Activated naive CD4-positive, alpha-beta T cell treated with anti-CD3 and anti-CD28 coated beads, Interleukin-2, amount 50 U/mL, for 24 hours (primary cell): ENCODE results near the gene CHRNE.
A peak's percentile ranks its signal among the peaks of the same experiment; 100 is the strongest.

Experiments
- H3K27ac Mint-ChIP-seq: one replicate; pipeline ENCODE4 v1.8.0; 2021; ENCODE audit warnings: mild to moderate bottlenecking, mixed read lengths
- H3K27me3 Mint-ChIP-seq: one replicate; pipeline ENCODE4 v1.8.0; 2021; ENCODE audit warnings: mixed read lengths
- H3K36me3 Mint-ChIP-seq: one replicate; pipeline ENCODE4 v1.8.0; 2021; ENCODE audit warnings: mixed read lengths
- H3K4me1 Mint-ChIP-seq: one replicate; pipeline ENCODE4 v1.8.0; 2021; ENCODE audit warnings: mixed read lengths
- H3K4me3 Mint-ChIP-seq: one replicate; pipeline ENCODE4 v1.8.0; 2021; ENCODE audit warnings: mild to moderate bottlenecking, mixed read lengths
- H3K9me3 Mint-ChIP-seq: one replicate; pipeline ENCODE4 v1.8.0; 2021; ENCODE audit warnings: mixed read lengths

CHRNE gene

GRCh38 chr17:4944163-4944553 lies 41.3 kb upstream of the CHRNE start:
- Mint-ChIP-seq H3K36me3 (peaks cover 33% of the 10 kb centered on the region), H3K4me1 (peaks cover 50% of the 10 kb centered on the region), H3K4me3 (peak overlapping the region; percentile 100), H3K27me3 (no peaks in the 10 kb centered on the region), H3K9me3 (no peaks in the 10 kb centered on the region), H3K27ac (peak overlapping the region; percentile 96)

GRCh38 chr17:4942760-4943508 lies 40.0 kb upstream of the CHRNE start:
- Mint-ChIP-seq H3K36me3 (peaks cover 33% of the 10 kb centered on the region), H3K27ac (peak overlapping the region; percentile 84), H3K4me1 (peaks cover 60% of the 10 kb centered on the region), H3K4me3 (peak overlapping the region; percentile 100), H3K27me3 (no peaks in the 10 kb centered on the region), H3K9me3 (no peaks in the 10 kb centered on the region)

GRCh38 chr17:4941319-4941610 lies 38.4 kb upstream of the CHRNE start:
- H3K27ac Mint-ChIP-seq, result peak overlapping the region; percentile 99
- H3K4me1 Mint-ChIP-seq, result peaks cover 68% of the 10 kb centered on the region
- H3K36me3 Mint-ChIP-seq, result peaks cover 24% of the 10 kb centered on the region
- H3K9me3 Mint-ChIP-seq, result no peaks in the 10 kb centered on the region
- H3K4me3 Mint-ChIP-seq, result peak overlapping the region; percentile 94
- H3K27me3 Mint-ChIP-seq, result no peaks in the 10 kb centered on the region

DNA sequence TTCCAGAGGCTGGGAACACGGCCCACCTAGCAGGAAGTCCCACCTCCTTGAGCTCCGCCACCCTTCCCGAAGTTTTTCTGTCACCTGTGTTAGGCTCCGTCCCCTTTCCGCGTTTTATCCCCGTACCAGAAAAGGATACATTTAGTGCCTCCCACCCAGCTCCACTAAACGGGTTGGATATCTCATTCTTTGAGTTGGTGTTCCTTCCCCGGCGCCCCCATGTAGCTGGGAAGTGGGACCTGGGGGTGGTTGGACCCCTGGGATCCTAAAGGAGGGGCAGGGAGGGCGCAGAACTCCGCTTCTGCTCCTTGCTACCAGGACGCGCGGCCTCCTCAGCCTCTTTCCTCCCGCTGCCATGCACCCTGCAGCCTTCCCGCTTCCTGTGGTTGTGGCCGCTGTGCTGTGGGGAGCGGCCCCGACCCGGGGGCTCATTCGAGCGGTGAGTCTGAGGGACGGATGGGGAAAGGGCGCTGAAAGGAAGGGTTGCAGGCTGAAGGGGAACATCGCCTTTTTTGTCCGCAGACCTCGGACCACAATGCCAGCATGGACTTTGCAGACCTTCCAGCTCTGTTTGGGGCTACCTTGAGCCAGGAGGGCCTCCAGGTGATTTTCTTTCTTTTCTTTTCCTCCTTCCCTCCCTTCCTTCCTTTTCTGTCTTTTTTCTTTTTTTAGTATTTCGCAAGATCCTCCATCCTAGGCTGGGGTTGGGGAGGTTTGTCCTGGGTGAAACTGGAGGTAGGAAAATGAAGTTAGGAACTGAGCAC lies 37.8 kb upstream of the CHRNE start:
- Mint-ChIP-seq H3K4me1 (peaks cover 72% of the 10 kb centered on the region), H3K27me3 (no peaks in the 10 kb centered on the region), H3K4me3 (peak overlapping the region; percentile 94), H3K9me3 (no peaks in the 10 kb centered on the region), H3K36me3 (peaks cover 21% of the 10 kb centered on the region), H3K27ac (peak overlapping the region; percentile 99)

DNA sequence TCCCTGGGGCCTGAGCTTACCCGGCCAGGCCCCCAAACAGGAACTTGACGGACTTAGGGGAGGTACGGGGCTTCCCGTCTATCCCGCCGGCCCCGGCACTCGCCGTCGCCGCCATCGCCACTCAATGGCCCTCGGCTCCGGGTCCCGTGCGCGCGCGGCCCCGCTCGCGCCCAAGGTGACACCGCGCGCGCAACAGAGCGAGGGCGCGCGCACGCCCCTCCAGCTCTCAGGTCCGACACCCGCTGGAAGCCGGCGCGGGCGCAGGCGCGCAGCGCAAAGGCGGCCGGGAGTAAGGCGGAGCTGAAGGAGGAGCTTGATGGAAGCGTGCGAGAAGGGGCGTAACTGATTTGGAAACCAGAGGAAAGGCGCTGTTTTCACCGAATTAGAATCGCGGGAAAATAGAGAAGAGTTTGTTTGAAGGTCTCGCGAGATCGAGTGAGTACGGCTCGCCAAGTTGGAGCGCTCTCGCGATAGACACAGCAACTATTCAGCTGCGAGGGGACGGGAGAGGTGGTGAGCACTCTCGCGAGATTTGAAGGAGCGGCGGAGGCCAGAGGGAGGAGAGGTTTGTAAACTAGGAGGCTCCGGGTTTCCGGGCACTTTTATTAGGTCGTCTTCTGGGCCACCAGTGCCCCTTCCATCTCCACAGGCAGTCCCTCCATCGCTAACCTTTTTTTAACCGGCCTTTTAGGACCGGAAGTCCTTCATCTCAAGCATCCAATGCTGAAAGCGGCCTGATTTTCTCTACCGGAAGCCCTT lies 37.1 kb upstream of the CHRNE start, which contains the start of the genes RNF167 and SLC25A11:
RNF167 (plus strand) TSS at position 473 of the 759 bp plus-strand sequence. CDS start 642 bp downstream, outside the sequence.
SLC25A11 (minus strand) TSS at position 251 of the 759 bp plus-strand sequence; CDS start at position 115, 136 bp downstream.
- Mint-ChIP-seq H3K9me3 (no peaks in the 10 kb centered on the region), H3K27me3 (no peaks in the 10 kb centered on the region), H3K27ac (peak within 1 kb of the TSS; percentile 99), H3K36me3 (peaks cover 14% of the 10 kb centered on the region), H3K4me3 (peak within 1 kb of the TSS; percentile 94), H3K4me1 (peaks cover 66% of the 10 kb centered on the region)

DNA sequence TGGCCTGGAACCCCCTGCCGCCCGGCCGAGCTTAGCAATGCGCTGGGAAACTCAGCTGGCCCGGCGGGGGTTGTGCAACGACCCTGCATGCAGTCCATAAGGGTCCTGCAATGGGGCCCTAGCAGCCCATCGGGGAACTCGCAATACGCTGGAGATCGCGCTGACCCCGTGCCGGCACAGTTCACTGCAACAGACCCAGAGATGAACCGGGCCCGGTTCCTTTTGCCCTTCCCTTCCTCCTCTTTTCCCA lies 36.6 kb upstream of the CHRNE start:
- peaks cover 64% of the 10 kb centered on the region for H3K4me1 Mint-ChIP-seq
- H3K4me3 Mint-ChIP-seq, result peak overlapping the region; percentile 94
- H3K36me3 Mint-ChIP-seq, result peaks cover 14% of the 10 kb centered on the region
- H3K9me3 Mint-ChIP-seq, result no peaks in the 10 kb centered on the region
- peak overlapping the region; percentile 93 for H3K27ac Mint-ChIP-seq
- H3K27me3 Mint-ChIP-seq, result no peaks in the 10 kb centered on the region

GRCh38 chr17:4938688-4939545 lies 36.0 kb upstream of the CHRNE start:
- Mint-ChIP-seq H3K36me3 (peaks cover 13% of the 10 kb centered on the region), H3K4me3 (peak overlapping the region; percentile 94), H3K27ac (peak overlapping the region; percentile 93), H3K27me3 (no peaks in the 10 kb centered on the region), H3K4me1 (peaks cover 64% of the 10 kb centered on the region), H3K9me3 (no peaks in the 10 kb centered on the region)

DNA sequence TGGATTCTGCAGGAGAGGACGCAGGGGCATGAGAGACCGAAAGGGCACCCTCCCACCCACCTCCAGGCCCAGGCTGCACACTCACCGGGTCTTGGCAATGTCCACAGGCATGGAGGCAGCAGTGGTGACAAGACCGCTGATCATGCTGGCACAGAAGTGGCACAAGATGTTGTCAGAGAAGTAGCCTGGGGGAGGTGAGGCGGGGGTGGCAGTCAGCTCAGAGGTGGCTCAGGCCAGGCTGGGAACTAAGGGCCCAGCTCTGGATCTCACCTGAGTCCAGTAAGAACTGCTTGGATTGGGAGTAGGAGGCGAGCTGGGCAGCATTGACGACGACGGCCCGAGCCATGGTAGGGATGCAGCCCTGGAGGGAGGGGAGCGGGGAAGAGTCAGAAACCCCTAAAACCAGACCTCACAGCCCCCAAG lies 35.2 kb upstream of the CHRNE start:
- Mint-ChIP-seq H3K27me3 (no peaks in the 10 kb centered on the region), H3K4me3 (peak overlapping the region; percentile 94), H3K9me3 (no peaks in the 10 kb centered on the region), H3K27ac (peak overlapping the region; percentile 72), H3K36me3 (peaks cover 10% of the 10 kb centered on the region), H3K4me1 (peaks cover 64% of the 10 kb centered on the region)

DNA sequence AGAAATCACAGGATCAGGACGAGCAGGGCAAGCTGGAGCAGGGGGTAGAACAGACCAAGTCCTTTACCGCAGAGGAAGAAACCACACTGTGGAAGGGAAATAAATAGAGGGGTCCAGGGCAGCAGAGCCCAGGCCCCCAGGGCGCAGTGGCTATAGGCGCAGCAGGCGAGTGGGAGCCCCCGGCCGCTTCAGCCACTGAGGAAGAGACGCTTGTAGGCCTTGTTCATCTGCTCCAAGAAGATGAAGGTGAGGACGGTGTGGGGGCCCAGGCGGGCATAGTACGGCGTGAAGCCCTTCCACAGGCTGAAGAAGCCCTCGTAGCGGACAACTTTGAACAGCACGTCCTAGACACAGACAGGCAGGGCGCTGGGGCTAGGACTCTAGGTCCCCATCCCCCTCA lies 34.7 kb upstream of the CHRNE start:
- Mint-ChIP-seq H3K27me3 (no peaks in the 10 kb centered on the region), H3K9me3 (no peaks in the 10 kb centered on the region), H3K36me3 (peaks cover 8% of the 10 kb centered on the region), H3K27ac (no peak overlapping the region), H3K4me1 (peaks cover 59% of the 10 kb centered on the region), H3K4me3 (peak overlapping the region; percentile 7)

DNA sequence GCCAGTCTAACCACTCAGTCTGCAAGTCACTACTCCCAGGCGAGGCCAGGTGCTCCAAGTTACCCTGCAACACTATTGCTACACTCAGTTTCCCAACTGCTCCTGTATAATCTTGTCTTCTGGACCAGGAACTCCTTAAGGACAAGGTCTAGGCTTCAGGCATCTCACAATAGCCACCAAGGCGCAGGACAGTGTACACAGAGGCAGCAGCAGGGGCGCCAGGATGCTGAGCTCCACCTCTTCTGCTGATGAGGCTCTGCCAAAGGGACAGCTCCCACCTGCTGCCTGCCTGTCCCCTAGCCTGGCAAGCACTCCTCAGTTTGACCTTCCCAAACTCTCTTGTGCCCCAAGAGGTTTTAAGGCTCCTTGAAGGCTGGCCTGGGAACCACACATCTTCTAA lies 33.5 kb upstream of the CHRNE start:
- Mint-ChIP-seq H3K9me3 (no peaks in the 10 kb centered on the region), H3K36me3 (peaks cover 2% of the 10 kb centered on the region), H3K4me1 (peaks cover 48% of the 10 kb centered on the region), H3K27me3 (no peaks in the 10 kb centered on the region), H3K27ac (no peak overlapping the region), H3K4me3 (no peak overlapping the region)

DNA sequence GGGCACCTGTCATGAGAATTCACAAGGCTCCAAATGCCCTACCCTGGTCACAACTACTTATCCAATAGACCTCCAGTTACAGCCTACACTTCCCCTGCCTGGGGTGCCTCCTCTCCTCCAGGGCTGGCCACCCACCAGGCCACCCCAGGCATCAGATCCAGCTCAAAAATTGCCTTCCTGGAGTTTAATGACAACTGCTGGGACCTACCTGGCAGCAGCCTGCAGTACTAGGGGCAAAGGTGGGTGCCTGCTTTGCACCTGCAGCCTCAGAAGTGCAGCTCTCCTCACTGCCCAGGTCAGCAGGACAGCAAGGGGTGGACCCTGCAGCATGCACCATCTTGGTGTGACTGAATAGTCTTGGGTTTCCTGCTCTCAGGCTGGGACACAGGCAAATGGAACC lies 32.8 kb upstream of the CHRNE start:
- H3K9me3 Mint-ChIP-seq, result no peaks in the 10 kb centered on the region
- H3K27ac Mint-ChIP-seq, result no peak overlapping the region
- no peaks in the 10 kb centered on the region for H3K27me3 Mint-ChIP-seq
- peaks cover 43% of the 10 kb centered on the region for H3K4me1 Mint-ChIP-seq
- H3K4me3 Mint-ChIP-seq, result no peak overlapping the region
- no peaks in the 10 kb centered on the region for H3K36me3 Mint-ChIP-seq

- H3K27me3 Mint-ChIP-seq, result no peaks in the 10 kb centered on the region
- no peaks in the 10 kb centered on the region for H3K36me3 Mint-ChIP-seq
- H3K4me1 Mint-ChIP-seq, result peaks cover 43% of the 10 kb centered on the region
- no peak overlapping the region for H3K4me3 Mint-ChIP-seq
- H3K9me3 Mint-ChIP-seq, result no peaks in the 10 kb centered on the region
- peak overlapping the region; percentile 20 for H3K27ac Mint-ChIP-seq
Measured at GRCh38 chr17:4934173-4934979, 31.5 kb upstream of the CHRNE start.

GRCh38 chr17:4933646-4934045 lies 30.7 kb upstream of the CHRNE start:
- H3K4me1 Mint-ChIP-seq, result peaks cover 38% of the 10 kb centered on the region
- peak overlapping the region; percentile 80 for H3K27ac Mint-ChIP-seq
- no peaks in the 10 kb centered on the region for H3K36me3 Mint-ChIP-seq
- H3K27me3 Mint-ChIP-seq, result no peaks in the 10 kb centered on the region
- H3K4me3 Mint-ChIP-seq, result peak overlapping the region; percentile 30
- H3K9me3 Mint-ChIP-seq, result no peaks in the 10 kb centered on the region

DNA sequence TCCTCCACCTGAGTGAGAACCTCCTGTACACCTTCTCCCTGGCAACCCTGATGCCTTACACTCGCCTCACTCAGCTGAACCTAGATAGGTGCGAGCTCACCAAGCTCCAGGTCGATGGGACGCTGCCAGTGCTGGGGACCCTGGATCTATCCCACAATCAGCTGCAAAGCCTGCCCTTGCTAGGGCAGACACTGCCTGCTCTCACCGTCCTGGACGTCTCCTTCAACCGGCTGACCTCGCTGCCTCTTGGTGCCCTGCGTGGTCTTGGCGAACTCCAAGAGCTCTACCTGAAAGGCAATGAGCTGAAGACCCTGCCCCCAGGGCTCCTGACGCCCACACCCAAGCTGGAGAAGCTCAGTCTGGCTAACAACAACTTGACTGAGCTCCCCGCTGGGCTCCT lies 29.9 kb upstream of the CHRNE start:
- Mint-ChIP-seq H3K27me3 (no peaks in the 10 kb centered on the region), H3K27ac (no peak overlapping the region), H3K36me3 (no peaks in the 10 kb centered on the region), H3K4me1 (peaks cover 32% of the 10 kb centered on the region), H3K9me3 (no peaks in the 10 kb centered on the region), H3K4me3 (no peak overlapping the region)
